SK-N-MC (cell line): ENCODE data around the gene SEC16B.

ENCODE experiments used
- EZH2 ChIP-seq: fragments of 200-600 bp; sonication (generic); IDR thresholded peaks from one replicate; pipeline ENCODE4 v1.6.1; 2017; ENCODE audit warnings: antibody characterized with exemption
- POLR2AphosphoS5 ChIP-seq: IDR thresholded peaks from 2 replicates; pipeline ENCODE4 v1.6.1; 2012; ENCODE audit warnings: mild to moderate bottlenecking, low read depth, low read length, borderline replicate concordance

DNA sequence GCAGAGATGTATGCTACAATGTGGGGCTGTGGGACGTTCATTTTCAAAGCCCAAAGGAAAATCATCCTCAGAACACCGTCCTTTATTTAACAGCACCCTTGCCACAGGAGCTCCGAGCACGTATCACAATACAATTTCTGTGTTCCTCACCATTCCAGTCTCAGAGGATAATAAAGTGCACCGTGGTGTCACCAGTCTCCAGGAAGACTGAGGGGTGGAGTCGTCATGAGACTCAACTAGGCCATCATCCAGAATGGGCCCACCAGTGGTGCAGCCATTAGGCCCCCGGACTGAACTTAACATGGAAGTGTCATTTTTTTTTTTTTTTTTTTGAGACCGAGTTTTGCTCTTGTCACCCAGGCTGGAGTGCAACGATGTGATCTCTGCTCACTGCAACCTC, 17.2 kb downstream of the SEC16B start:
- TF ChIP-seq EZH2, result no peak
- no peak for TF ChIP-seq POLR2AphosphoS5
